Measurements from ENCODE around the gene APLP1.

The APLP1 gene

DNA sequence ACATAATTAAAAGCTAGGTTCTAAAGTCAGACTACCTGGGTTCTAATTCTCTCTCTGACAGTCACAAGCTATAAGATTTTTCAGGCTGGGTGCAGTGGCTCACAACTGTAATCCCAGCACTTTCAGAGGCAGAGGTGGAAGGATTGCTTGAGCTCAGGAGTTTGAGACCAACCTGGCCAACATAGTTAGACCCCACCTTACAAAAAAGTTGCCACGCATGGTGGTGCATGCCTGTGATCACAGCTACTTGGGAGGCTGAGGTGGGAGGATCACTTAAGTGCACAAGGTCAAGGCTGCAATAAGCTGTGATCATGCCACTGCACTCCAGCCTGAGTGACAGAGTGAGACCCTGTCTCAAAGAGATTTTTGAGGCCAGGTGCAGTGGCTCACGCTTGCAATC is 26.0 kb downstream of the APLP1 start:
- no peak overlapping the region for H3K9ac ChIP-seq (ENCODE audit: low read depth, low read length)
- peaks cover 9% of the 10 kb centered on the region for H3K4me1 ChIP-seq (ENCODE audit: insufficient read depth, low read length)
- H3K4me2 ChIP-seq (ENCODE audit: insufficient read depth, low read length) = no peak overlapping the region
- H3K4me3 ChIP-seq (ENCODE audit: low read depth in 1 of 2, low read length in 2 of 2) = no peak overlapping the region
- no peak for DNase-seq
- TF ChIP-seq, protein P1, sequence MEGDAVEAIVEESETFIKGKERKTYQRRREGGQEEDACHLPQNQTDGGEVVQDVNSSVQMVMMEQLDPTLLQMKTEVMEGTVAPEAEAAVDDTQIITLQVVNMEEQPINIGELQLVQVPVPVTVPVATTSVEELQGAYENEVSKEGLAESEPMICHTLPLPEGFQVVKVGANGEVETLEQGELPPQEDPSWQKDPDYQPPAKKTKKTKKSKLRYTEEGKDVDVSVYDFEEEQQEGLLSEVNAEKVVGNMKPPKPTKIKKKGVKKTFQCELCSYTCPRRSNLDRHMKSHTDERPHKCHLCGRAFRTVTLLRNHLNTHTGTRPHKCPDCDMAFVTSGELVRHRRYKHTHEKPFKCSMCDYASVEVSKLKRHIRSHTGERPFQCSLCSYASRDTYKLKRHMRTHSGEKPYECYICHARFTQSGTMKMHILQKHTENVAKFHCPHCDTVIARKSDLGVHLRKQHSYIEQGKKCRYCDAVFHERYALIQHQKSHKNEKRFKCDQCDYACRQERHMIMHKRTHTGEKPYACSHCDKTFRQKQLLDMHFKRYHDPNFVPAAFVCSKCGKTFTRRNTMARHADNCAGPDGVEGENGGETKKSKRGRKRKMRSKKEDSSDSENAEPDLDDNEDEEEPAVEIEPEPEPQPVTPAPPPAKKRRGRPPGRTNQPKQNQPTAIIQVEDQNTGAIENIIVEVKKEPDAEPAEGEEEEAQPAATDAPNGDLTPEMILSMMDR (IDR thresholded peaks at IDR 0.05; ENCODE audit: borderline replicate concordance, extremely low read depth, low read length, poor library complexity, severe bottlenecking) = no peak
- no peak overlapping the region for H3K27ac ChIP-seq (ENCODE audit: low read length)
- no peaks in the 10 kb centered on the region for H3K27me3 ChIP-seq (ENCODE audit: insufficient read depth, low read length, poor library complexity)
- 0 out of 2 replicates have a peak, but pooled peaks cover 2% of the 10 kb centered on the region for H4K20me1 ChIP-seq (ENCODE audit: insufficient read depth, low read length)
- peaks cover 1% of the 10 kb centered on the region; the same call in 1 of the 2 replicates for H3K79me2 ChIP-seq (ENCODE audit: insufficient read depth, low read length)
- ATAC-seq (ENCODE audit: insufficient read depth, low read depth) = no peak
- H2AFZ ChIP-seq (ENCODE audit: low read depth, low read length) = no peak overlapping the region
- peaks cover 40% of the 10 kb centered on the region for H3K36me3 ChIP-seq (ENCODE audit: insufficient read depth, low read length)
- H3K9me3 ChIP-seq (ENCODE audit: insufficient read depth, low read length, severe bottlenecking) = no peaks in the 10 kb centered on the region

DNA sequence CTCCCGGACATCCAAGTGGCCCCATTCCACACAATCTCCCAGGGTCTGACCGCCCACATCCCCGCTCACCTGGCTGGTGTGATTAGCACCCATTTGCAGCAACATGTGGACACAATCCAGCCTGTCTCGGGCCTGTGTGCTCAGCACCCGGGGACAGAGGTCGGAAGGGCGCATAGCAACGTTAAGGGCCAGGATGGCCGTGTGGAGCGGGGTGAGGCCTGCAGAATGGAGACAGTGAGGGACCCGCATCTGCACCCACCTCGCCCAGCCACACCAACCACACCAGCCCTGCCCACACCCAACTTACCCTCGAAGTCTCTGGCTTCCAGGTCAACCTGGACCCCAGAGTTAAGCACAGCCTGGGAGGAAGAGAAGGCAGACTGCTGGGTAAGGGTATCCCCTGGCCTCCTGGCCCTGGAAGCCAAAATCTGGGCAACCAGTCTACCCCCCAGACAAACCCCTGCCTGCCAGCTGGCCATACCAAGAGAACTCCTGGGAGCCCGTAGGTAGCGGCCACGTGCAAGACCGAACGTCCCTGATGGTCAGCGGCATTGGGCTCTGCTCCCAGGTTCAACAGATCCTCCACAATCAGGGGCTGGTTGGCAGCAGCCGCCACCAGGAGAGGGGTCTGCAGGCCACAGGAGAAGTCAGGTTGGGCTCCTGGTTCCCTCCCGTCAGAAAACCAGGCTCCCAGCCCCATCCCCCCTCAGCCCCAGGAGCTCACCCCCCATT is 27.7 kb downstream of the APLP1 start:
- Histone ChIP-seq H3K4me1 (ENCODE audit: insufficient read depth, low read length) (peaks cover 20% of the 10 kb centered on the region), H3K9ac (ENCODE audit: low read depth, low read length) (no peak overlapping the region), H3K9me3 (ENCODE audit: insufficient read depth, low read length, severe bottlenecking) (no peaks in the 10 kb centered on the region), H3K27ac (ENCODE audit: low read length) (no peak overlapping the region), H3K27me3 (ENCODE audit: insufficient read depth, low read length, poor library complexity) (no peaks in the 10 kb centered on the region), H3K79me2 (ENCODE audit: insufficient read depth, low read length) (peaks cover 10% of the 10 kb centered on the region; the same call in 1 of the 2 replicates), H3K4me2 (ENCODE audit: insufficient read depth, low read length) (no peak overlapping the region), H3K36me3 (ENCODE audit: insufficient read depth, low read length) (peaks cover 27% of the 10 kb centered on the region), H4K20me1 (ENCODE audit: insufficient read depth, low read length) (no peaks in the 10 kb centered on the region), H3K4me3 (ENCODE audit: low read depth in 1 of 2, low read length in 2 of 2) (no peak overlapping the region), H2AFZ (ENCODE audit: low read depth, low read length) (no peak overlapping the region)
- no peak for TF ChIP-seq EZH2 (IDR thresholded peaks at IDR 0.05; ENCODE audit: borderline replicate concordance, low read depth, low read length, severe bottlenecking)
- TF ChIP-seq, protein P1 (IDR thresholded peaks at IDR 0.05; ENCODE audit: borderline replicate concordance, extremely low read depth, low read length, poor library complexity, severe bottlenecking) = no peak
- DNase-seq = no peak
- ATAC-seq (ENCODE audit: insufficient read depth, low read depth) = no peak

GRCh38 chr19:35896643-35897040 is 28.3 kb downstream of the APLP1 start:
- Histone ChIP-seq H3K9ac (ENCODE audit: low read depth, low read length) (no peak overlapping the region), H3K4me3 (ENCODE audit: low read depth in 1 of 2, low read length in 2 of 2) (no peak overlapping the region), H3K27me3 (ENCODE audit: insufficient read depth, low read length, poor library complexity) (no peaks in the 10 kb centered on the region), H4K20me1 (ENCODE audit: insufficient read depth, low read length) (no peaks in the 10 kb centered on the region), H3K9me3 (ENCODE audit: insufficient read depth, low read length, severe bottlenecking) (no peaks in the 10 kb centered on the region), H3K4me1 (ENCODE audit: insufficient read depth, low read length) (peaks cover 26% of the 10 kb centered on the region), H3K36me3 (ENCODE audit: insufficient read depth, low read length) (peaks cover 27% of the 10 kb centered on the region), H2AFZ (ENCODE audit: low read depth, low read length) (no peak overlapping the region), H3K4me2 (ENCODE audit: insufficient read depth, low read length) (no peak overlapping the region), H3K79me2 (ENCODE audit: insufficient read depth, low read length) (peaks cover 10% of the 10 kb centered on the region; the same call in 1 of the 2 replicates), H3K27ac (ENCODE audit: low read length) (no peak overlapping the region)
- DNase-seq (no peak), ATAC-seq (ENCODE audit: insufficient read depth, low read depth) (no peak)
- TF ChIP-seq, protein P1 (IDR thresholded peaks at IDR 0.05; ENCODE audit: borderline replicate concordance, extremely low read depth, low read length, poor library complexity, severe bottlenecking) = no peak
- no peak for TF ChIP-seq EZH2 (IDR thresholded peaks at IDR 0.05; ENCODE audit: borderline replicate concordance, low read depth, low read length, severe bottlenecking)
